ENCODE results near the gene MPZL1.
A peak's percentile ranks its signal among the peaks of the same experiment; 100 is the strongest.

Gene MPZL1

DNA sequence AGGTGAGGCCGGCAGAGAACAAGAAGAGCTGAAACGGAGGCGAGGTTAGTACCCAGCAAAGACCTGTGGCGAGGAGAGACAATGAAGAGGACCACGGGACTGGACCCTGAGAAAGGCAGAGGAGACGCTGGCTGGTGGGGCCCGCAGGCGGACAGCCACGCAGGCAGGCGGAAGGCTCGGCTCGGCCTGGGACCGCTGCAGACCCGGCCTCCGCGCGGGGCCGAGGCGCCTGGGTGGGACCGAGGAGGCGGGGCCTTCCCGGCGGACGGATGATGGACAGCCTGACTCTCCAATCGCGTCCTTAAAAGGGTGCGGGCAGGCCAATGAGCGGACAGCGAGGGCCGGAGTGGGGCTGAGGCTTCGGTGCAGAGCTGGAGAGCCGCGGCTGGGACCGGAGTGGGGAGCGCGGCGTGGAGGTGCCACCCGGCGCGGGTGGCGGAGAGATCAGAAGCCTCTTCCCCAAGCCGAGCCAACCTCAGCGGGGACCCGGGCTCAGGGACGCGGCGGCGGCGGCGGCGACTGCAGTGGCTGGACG lies at the start of gene MPZL1:
Gene MPZL1 (plus strand): TSS at position 366 of the 535 bp plus-strand sequence. CDS start 170 bp downstream, outside the sequence.
- DNase-seq = peak; percentile 96

DNA sequence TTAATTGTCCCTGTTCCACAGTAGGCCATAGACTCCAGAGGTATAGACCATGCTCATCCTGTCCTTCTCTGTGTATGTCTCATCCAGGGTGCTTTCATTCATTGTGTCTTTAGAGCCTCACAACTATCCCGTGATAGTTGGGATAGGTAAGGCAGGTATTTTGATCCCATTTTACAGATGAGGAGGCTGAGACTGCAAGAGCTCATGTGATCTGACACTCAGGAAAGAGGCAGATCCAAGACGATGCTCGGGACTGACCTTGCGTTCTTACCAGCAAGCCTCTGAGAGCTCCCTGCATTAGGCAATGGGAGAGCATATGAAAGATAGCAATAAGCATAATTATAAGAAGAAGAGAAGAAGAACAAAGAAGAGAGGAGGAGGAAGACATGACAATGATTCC lies 49.0 kb upstream of the MPZL1 start:
- no peak for DNase-seq

DNA sequence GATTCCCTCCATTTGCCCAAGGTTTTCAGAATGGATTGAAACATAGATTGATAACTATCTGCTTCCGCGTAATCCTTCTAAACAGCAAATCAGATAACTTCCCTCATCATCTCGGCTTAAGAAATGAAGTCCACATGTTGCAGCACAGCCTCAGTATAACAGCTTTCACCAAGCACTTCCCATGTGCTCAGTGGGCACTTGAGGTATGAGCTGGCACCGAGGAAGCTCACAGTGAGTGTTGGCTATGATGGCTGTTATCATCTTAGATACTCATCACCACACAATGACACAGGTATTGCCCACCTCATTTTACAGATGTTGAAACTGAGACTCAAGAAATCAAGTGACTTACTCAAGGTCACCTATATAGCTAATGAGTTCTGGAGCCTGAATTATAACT lies 48.5 kb upstream of the MPZL1 start:
- no peak for DNase-seq

DNA sequence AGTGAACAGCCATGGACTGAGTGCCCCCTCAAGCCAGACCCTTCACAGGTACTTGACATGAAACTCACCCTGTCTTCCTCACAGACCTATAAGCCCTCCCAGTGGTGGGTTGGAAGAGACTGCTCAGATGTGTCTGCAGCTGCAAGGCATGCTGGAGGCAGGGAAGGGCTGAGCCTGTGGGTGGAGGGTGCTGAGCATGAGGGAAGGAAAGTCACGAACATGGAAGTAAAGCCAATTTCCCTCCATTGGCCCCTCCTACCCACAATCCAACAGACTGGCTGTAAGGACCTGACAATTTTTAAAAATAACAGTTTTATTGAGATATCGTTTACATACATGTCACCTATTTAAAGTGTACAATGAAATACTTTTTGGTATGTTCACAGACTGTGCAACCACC lies 47.6 kb upstream of the MPZL1 start:
- no peak for DNase-seq

DNA sequence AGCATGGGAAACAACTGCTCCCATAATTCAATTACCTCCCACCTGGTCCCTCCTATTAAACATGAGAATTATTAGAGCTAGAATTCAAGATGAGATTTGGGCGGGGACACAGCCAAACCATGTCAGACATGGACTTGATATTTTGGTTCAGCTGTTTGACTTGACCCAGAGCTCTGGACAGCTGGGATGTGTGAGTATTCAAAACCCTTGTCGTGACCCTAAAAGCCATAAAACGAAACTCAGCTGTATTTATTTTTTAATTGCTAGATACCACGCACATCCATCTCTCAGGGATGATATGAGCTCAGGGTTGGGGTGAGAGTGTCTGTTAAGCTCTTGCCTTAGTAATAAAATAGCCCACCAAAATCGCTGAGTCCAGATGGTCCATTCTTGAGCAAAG lies 46.3 kb upstream of the MPZL1 start:
- DNase-seq = no peak

DNA sequence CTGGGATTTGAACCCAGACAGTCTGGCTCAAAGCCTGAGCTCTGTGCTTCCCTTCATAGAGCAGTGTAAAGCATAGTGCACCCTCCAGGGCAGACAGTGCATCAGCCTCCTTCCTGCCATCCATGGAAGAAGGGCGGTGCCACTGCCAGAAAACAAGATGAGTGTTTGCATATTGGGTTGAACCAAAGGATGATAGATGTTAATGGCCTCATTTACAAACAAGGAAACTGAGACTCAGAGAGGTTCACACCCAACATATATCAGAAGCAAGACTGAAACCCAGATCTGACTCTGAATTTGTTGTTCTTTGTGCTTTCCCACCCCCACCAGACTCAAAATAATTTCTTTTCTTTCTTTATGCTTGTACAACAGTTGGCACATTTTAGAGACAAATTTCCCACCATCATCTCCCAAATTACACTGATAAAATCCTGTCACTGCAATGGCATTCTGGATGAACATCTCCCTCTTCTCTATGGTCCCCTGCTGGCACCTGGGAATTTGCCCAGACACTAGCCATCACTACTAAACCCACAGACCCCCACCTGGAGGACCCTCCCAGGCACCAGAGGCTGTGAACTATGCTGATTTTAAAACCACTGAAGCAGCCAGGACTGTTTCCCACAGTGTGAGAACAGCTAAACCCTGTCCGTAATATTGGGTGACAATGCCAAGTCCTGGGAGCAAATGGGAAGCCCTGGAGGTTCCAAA lies 45.4 kb upstream of the MPZL1 start:
- no peak for DNase-seq

DNA sequence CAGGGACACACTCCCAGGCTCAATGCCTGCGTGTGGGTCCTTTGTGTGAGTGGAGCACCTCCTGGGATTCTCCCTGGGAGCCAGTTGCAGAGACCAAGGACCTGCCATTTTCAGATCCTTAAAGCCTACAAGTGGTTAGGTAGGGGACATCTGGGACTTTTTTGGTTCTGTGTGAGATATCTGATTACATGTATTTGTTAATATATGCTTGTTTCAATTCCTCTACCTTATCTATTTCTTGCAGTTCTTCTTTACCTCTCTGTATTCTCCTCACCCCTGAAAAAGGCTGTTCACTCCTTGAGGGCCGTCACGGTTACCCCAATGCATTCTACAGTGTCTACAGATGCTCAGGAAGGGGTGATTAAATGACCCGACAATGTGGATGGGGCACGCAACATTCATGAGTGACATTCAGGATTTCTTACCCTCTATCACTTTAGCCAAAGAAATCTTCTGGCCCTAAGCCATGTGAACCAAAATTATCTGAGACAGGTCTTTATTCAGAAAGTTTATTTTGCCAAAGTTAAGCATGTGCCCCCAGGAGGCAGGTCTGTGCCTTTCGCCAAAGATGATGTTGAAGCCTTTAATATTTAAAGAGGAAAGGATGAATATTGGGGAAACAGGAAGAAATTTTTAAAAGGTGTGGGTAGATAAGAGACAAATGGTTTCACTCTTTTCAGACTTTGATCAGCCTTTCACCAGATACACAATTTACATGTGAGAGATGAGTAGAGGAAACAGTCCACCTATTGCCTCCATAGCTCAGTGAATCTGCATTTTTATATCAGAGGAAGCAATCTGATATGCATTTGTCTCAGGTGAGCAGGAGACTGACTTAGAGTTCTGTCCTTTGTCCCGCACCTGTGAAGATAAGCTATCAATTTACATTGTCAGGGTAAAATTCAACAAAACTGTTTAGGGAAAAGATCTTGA lies 44.6 kb upstream of the MPZL1 start:
- no peak for DNase-seq

DNA sequence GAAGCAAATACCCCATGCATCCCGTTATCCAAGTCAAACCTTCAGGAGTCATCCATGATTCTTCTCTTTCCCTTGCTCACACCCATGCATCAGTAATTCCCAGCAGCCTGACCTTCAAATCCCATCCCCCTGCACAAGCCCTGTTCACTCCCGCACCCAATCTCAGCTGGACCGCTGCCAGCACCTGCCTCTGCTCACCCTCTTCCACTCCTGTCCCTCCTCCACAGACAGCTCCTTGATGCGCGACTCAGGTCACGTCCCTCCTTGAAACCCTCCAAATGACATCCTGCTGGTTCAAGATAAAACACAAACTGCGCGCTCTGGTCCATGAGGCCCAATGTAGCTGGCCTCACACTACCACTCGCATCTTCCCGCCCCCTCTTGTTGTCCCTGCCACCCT lies 43.4 kb upstream of the MPZL1 start:
- DNase-seq = no peak

DNA sequence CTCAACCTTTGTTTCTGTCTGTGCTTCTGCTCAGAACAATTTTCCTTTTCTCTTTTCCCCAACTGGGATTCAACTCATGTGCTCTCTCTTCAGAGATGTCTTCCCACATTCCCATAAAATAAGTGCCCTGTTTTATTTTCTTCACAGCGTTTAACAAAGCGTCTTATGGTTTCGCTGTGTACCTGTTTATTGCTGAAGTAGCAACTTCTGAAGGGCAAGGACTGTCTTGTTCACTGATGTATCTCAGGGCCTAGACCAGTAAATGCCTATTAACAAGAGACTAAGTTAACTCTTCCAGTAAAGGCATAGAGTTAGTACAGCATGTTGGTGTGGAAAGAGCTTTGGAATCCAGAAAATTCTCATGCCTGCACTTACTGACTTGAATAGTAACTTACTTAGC lies 42.9 kb upstream of the MPZL1 start:
- DNase-seq = no peak

DNA sequence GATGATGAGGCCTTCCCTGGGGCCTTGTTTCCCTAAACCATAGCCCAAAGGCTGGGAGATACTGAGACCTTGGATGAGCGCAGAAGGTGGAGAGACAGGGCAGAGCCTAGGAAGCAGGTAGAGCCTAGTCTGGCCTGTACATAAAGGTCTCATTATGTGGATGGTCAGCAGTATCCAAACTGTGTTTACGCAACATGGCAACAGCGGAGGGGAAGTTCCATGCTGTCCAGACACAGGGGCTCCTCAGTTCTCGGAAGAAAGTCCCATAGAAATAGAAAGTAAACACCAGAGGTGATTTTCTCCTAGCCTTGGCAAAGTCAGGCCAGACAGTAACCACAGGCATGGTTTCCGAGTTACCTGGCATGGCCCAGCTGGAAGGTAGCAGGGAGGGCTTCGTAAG lies 42.1 kb upstream of the MPZL1 start:
- DNase-seq = no peak

DNA sequence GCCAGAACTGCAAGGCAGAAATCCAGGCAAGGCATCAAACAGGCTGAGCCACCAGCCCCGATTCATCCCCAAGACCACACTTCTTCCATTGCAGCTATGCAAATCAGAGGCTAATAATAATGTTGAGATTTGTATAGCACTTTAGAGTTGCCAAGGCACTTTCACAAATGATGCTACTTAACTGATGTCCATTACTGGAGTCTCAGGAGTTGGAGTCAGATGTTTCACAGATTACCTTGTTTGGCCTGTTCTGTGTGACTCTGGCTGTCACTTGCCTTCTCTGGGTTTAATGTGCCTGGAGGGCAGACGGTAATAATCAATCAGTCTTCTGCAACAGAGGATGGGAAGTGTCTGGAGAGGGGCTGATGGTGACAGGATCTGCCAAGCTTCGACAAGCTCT lies 40.8 kb upstream of the MPZL1 start:
- no peak for DNase-seq

DNA sequence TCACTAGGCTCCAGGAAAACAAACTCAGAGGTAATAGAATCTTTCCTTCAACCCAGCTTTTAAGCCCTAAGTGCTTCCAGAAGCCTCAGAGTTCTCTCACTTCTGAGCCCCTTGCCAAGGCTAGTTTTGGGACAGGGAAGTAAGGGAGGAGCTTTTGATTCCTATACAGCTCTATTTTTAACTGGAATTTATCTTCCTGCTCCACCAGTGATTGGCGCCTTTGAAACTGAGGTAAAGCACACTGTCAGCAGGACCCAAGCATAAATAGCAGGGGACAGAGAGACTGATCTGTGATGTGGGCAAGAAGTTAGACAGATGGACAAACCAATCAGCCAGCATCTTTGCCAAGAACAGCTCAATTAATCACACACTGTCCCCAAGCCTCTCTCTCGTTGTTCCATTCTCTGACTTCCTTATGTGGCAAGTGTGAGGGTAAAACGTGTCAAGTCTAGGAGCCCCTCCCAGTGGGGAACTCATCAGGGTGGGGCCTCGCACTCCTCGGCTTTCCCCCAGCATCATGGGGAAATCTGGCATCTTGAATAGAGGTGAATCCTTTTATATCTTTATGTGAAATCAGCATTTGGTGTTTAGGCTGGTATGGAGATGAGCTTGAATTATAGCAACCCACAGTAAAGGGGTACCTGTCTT lies 40.2 kb upstream of the MPZL1 start:
- DNase-seq = no peak

DNA sequence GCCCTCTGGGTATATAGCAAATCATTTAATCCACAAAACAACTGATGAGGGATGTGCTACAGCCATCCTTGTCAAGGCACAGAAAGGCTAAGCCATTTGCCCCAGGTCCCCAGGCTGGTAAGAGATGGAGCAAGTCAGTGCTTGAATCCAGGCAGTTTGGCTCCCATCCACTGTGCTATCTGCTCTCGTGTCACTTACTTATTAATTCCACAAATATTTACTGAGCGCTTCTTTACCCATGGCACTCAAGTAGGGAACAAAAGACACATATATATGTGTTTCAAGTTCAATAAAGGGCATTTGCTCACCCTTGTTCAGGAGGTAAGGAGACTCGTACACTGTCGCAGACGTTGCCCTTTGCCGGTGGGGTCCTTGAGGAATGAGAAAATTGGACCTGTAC lies 38.6 kb upstream of the MPZL1 start:
- DNase-seq = no peak

DNA sequence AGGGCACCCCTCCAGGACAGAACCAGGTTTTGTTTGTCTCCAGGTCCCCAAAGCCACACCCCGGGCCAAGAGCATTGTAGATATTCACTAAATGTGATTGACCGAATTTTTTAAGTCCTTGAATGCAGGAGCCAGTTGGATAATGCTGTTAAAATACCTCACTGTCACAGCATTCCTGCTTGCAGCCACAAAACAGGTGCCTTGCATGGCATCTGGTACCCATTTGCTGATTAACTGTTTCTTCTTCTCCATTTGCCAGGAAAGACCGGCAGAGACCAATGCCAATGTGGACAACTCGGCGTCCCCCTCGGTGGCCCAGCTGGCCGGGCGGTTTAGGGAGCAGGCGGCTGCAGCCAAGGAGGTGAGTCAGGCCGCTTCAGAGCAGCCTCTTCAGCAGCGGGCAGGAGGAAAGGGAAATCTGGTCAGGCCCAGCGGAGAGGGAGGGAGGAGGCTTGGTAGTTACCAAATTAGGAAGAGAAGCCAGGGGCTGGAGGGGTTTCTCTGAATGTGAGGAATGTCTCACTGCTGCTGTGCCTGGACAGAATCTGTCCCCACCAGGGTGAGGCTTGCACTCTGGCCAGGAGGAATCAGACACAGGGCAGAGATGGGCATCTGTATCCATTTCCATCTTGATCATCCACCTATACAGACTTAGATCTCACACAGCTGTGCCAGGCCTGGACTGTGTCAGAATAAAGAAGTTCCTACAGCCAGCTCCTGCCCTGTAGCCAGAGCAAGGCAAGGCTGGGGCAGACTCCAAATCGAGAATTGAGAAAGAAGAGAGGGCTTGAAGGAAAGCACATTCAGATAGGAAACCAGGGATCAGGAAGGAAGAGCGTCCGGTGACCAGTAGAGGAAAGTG lies 37.9 kb upstream of the MPZL1 start:
- no peak for DNase-seq

DNA sequence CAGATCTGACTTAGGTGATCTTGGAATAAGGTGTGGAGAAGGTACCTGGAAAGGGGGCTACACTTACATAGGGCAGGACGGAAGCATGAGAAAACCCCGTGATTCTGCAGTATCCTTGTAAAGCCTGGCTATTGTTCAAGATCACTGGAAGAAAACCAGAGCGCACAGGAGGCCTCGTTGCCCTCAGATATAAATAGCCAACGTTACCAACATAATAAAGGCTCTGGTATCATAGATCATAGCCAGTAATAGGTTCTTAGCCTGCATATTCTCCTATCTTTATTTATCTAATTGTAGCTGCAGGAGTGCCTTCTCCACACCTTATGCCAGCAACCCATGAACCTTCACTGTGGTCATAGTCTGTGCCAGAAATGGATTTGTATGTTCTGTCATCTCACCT lies 35.9 kb upstream of the MPZL1 start:
- DNase-seq = no peak

DNA sequence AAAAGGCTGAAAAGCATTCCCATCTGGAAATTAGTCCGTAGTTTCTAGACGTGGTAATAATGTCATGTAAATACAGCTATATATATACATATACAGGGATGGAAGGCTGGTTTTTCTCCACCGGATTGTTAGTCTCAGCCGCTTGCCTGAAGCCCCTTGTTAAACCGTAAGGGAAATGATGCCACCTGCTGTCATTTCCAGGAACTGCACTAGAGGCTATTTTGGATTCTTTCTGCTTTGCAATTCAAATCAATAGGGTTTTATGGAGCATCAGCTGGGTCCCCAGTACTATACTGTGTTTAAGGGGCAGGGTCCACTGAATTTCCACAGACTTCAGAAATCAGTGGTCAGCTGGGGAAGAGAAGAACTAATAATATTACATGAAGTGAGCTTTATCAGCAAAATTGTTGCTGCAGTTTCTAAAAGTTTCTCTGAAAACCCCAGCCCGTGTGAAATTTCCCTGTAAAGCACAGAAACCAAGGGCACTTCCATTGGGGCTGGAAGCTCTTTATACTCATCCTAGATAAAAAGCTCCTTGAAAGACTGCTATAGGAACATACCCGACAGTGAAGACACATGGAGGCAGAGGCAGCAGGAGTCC lies 33.8 kb upstream of the MPZL1 start:
- DNase-seq = peak; percentile 88

DNA sequence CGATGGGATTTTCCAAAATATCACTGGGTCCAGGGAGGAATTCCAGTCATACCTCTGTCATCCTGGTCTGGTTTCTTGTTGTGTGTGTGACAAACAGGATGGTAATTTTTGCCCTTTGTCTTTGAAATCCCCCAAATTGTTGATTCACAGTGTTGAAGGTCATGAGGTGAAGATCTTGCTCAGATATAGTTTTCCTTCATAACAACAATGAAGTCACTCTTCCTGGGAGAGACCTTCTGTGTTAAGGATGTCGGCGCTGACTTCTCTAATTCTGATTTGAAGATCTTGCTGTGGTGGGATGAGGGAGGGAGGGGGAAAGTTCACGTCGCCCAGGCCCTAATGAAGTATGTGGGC lies 32.2 kb upstream of the MPZL1 start:
- no peak for DNase-seq

DNA sequence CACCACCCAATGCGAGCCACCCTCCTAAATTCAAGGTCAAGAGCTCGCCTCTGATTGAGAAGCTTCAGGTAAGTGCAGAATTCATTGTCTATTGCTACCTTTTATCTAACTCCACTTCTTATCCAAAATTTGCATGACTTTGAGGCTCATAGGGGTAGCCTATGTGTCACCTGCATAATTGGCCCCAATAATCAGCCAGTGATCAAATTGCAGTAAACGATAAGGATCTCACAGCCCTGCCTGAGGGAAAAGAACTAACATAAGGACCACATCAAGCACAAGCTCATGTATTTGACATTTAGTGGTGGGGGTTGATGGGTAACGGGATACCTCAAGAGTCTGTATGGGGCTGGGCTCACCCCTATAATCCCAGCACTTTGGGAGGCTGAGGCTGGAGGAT lies 31.7 kb upstream of the MPZL1 start:
- no peak for DNase-seq

DNA sequence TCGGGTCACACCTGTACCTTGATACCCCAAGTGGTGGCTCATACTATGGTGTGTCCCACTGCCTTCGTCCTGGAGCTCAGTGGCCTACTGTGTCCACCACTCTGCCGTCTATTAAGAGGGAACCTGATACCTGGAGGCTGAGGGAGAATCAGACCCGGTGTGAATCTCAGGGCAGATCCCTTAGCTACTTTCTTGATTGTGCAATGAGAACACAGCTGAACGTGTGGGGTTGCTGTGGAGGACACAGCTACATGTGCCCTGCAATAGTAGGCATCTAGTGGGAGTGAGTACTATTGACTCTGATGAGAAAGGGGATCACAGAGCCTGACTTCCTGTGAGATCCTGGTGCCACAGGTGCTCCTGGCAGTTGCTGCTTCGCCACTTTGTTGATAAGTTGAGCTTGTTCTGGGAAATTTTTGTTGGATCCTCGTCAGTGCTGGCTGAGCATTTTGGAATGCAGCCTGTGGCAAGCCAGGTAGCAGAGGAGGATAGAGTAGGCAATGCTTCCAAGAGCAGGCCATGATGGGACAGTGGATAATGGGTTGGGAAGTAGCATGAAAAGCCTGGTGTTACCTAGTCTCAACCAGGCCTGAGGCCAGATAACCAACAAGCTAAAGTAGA lies 28.2 kb upstream of the MPZL1 start:
- DNase-seq = no peak

DNA sequence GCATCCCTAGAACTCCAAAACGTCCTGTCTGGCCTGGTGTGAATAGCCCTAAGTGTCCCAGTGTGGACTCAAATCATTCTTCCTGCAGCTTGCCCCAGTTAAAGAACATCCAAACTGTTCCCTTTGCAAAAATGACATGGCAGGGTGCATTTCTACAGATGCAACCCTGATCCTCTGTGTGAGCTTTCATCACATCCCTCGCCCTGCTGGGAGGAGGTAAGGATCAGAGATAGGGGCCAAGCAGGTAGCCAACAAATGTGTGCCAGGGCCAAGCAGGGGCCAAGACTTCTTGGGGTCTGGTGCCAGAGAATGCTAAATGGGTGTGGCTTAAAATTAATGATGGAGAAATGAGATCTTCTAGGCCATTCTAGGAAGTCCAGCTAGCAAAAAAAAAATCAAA lies 27.1 kb upstream of the MPZL1 start:
- no peak for DNase-seq

DNA sequence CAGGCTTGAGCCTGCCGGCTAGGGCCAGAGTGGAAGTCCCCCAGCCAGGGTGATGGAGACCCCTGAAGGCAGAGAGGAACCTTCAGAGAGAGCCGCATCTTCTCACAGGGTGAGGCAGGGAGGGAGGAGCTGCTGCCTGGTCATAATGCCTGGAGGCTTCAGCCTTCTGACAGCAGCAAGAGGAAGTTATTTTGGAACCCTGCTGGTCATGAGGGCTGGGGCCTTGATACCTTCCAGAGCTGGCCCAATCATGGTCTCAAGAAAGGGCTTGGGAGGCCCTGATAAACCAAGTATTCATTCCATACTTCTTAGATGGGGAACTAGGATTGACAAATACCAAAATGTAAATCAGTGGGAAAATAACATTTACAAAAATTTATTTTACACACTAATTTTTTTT lies 26.6 kb upstream of the MPZL1 start:
- no peak for DNase-seq
